ENCODE measurements around the gene CDH4.

DNA sequence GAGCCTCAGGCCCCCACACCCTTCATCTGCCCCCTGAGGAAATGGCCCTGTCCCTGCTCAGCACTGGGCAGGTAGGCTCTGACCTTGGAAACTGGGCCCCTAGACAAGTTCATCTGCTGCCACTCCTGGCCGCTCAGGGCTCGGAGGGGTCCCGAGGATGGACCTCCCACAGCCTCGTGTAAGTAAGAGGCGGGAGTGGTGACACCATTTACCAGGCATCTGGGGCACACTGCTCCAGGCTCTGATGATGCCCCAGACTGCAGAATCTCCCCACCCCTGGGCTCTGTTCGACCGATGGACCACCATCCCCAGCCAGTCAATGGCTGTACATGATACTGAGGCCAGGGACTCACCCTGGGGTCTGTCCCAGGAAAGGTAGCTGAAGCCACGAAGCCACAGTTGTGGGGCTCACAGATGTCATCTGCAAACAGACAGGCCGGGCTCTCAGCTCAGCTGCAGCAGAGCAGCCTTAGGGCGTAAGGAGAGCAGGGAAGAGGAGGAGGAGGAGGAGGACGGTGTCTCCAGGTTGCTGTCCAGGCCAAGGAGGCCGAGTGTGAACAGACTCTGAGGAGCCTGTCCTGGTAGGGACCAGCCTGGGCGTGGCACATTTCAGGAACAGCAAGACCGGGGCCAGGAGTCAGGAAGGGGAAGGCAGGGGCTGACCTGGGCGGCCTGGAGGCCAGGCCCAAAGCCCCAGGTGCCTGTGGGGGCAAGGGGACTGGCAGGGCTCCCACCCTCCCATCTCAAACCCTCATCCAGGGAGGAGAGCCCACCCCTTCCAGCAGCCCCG lies 513.2 kb downstream of the CDH4 start:
- TF ChIP-seq, protein P1, sequence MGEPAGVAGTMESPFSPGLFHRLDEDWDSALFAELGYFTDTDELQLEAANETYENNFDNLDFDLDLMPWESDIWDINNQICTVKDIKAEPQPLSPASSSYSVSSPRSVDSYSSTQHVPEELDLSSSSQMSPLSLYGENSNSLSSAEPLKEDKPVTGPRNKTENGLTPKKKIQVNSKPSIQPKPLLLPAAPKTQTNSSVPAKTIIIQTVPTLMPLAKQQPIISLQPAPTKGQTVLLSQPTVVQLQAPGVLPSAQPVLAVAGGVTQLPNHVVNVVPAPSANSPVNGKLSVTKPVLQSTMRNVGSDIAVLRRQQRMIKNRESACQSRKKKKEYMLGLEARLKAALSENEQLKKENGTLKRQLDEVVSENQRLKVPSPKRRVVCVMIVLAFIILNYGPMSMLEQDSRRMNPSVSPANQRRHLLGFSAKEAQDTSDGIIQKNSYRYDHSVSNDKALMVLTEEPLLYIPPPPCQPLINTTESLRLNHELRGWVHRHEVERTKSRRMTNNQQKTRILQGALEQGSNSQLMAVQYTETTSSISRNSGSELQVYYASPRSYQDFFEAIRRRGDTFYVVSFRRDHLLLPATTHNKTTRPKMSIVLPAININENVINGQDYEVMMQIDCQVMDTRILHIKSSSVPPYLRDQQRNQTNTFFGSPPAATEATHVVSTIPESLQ (CRISPR knock-in tag; IDR thresholded peaks at IDR 0.05), result no peak
- TF ChIP-seq ESRRA (CRISPR knock-in tag; IDR thresholded peaks at IDR 0.05; ENCODE audit: borderline replicate concordance), result no peak
- TF ChIP-seq, protein P2, sequence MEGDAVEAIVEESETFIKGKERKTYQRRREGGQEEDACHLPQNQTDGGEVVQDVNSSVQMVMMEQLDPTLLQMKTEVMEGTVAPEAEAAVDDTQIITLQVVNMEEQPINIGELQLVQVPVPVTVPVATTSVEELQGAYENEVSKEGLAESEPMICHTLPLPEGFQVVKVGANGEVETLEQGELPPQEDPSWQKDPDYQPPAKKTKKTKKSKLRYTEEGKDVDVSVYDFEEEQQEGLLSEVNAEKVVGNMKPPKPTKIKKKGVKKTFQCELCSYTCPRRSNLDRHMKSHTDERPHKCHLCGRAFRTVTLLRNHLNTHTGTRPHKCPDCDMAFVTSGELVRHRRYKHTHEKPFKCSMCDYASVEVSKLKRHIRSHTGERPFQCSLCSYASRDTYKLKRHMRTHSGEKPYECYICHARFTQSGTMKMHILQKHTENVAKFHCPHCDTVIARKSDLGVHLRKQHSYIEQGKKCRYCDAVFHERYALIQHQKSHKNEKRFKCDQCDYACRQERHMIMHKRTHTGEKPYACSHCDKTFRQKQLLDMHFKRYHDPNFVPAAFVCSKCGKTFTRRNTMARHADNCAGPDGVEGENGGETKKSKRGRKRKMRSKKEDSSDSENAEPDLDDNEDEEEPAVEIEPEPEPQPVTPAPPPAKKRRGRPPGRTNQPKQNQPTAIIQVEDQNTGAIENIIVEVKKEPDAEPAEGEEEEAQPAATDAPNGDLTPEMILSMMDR (IDR thresholded peaks at IDR 0.05), result no peak
- TF ChIP-seq ZNF317 (CRISPR knock-in tag; IDR thresholded peaks at IDR 0.05; ENCODE audit: borderline replicate concordance, low read depth), result no peak
- TF ChIP-seq ETV6 (CRISPR knock-in tag; IDR thresholded peaks at IDR 0.05), result no peak
- no peak for TF ChIP-seq ZNF416 (CRISPR knock-in tag; IDR thresholded peaks at IDR 0.05)
- TF ChIP-seq, protein P3, sequence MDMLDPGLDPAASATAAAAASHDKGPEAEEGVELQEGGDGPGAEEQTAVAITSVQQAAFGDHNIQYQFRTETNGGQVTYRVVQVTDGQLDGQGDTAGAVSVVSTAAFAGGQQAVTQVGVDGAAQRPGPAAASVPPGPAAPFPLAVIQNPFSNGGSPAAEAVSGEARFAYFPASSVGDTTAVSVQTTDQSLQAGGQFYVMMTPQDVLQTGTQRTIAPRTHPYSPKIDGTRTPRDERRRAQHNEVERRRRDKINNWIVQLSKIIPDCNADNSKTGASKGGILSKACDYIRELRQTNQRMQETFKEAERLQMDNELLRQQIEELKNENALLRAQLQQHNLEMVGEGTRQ (CRISPR knock-in tag; IDR thresholded peaks at IDR 0.05), result no peak
- TF ChIP-seq JUN (CRISPR knock-in tag; IDR thresholded peaks at IDR 0.05), result no peak
- no peak for TF ChIP-seq MYBL2 (CRISPR knock-in tag; IDR thresholded peaks at IDR 0.05)
- TF ChIP-seq, protein P4, sequence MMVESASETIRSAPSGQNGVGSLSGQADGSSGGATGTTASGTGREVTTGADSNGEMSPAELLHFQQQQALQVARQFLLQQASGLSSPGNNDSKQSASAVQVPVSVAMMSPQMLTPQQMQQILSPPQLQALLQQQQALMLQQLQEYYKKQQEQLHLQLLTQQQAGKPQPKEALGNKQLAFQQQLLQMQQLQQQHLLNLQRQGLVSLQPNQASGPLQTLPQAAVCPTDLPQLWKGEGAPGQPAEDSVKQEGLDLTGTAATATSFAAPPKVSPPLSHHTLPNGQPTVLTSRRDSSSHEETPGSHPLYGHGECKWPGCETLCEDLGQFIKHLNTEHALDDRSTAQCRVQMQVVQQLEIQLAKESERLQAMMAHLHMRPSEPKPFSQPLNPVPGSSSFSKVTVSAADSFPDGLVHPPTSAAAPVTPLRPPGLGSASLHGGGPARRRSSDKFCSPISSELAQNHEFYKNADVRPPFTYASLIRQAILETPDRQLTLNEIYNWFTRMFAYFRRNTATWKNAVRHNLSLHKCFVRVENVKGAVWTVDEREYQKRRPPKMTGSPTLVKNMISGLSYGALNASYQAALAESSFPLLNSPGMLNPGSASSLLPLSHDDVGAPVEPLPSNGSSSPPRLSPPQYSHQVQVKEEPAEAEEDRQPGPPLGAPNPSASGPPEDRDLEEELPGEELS (CRISPR knock-in tag; IDR thresholded peaks at IDR 0.05), result no peak
- no peak for TF ChIP-seq KAT7 (CRISPR knock-in tag; IDR thresholded peaks at IDR 0.05; ENCODE audit: borderline replicate concordance)
- TF ChIP-seq, protein P5, sequence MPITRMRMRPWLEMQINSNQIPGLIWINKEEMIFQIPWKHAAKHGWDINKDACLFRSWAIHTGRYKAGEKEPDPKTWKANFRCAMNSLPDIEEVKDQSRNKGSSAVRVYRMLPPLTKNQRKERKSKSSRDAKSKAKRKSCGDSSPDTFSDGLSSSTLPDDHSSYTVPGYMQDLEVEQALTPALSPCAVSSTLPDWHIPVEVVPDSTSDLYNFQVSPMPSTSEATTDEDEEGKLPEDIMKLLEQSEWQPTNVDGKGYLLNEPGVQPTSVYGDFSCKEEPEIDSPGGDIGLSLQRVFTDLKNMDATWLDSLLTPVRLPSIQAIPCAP (CRISPR knock-in tag; IDR thresholded peaks at IDR 0.05), result no peak
- no peak for TF ChIP-seq GABPB1 (CRISPR knock-in tag; IDR thresholded peaks at IDR 0.05)
